NCI-H460 (cell line): ENCODE results near the gene MC1R. TPM values are rescaled to one million over a fixed set of nuclear protein-coding genes. Genes with fewer than 3 reads are reported as not detected.
"Not testable (repeated sequence)": the region's sequence is repeated elsewhere in the genome, so short reads cannot be mapped to it uniquely, and the experiment has no call there.

Experiments used
- DNase-seq: peaks from one replicate; pipeline ENCODE4 v3.0.0-alpha.2; 2016; ENCODE audit warnings: low read depth; ENCODE audit errors: extremely low read depth
- total RNA-seq: library from RNA; depleted of rRNA; stranded (reverse); fragments of >200 nt; shearing (Covaris generic); gene quantifications from 2 replicates; pipeline ENCODE4 v1.2.3, GENCODE V29; 2014

The MC1R gene
- total RNA-seq, 1 experiment from 2014 or later = 9.4 TPM

- no peak for DNase-seq
These were observed 5.0 kb upstream of the MC1R start for GRCh38 chr16:89913408-89914387.

GRCh38 chr16:89914642-89915285 is 3.9 kb upstream of the MC1R start:
- DNase-seq = not testable (repeated sequence)

DNA sequence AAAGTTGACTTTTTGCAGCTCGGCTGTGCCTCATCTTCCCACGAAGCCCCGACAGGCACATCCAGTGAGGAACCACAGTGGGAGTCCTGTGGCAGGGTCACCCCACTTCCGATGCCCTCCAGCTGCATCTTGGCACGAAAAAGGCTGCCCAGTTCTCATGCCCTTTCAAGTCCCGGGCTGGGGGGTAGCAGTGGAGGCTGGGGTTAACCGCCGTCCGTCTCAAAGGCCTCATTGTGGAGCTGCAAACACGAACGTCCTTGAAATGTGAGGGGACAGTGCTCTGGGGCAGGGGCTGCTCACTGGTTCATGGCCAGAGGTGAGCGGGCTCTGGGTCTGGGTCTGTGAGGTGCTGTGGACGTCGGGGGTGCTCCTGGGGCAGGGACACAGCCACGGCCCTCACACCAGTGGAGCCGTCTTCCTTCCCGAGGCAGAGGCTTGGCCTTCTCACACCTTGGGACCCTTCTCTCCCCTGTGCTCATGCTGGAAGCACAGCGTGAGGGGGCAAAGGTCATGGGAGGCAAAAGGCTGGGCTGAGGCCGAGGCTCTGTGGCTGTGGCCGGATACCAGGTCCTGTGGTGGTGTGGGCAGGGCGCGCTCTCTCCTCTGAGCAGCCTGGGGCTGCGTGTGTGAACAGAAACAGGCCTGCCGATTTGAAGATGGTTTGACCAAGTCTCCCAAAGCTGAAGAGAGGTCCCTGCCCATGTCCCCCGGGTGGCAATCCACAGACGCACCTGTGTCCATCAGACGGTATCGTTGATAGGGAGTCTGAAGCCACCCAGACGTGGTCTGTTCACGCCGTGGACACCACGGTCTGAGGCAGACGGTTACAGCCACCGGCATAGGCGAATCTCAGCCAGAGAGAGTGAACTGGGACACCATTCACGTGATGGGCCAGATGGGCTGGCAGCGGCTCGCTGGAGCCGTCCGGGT is 3.1 kb upstream of the MC1R start:
- no peak for DNase-seq

GRCh38 chr16:89917773-89918452 is 749 bp upstream of the MC1R start:
- peak; percentile 85 for DNase-seq

- DNase-seq = no peak
These were observed 1.1 kb downstream of the MC1R start for GRCh38 chr16:89919535-89920406.

DNA sequence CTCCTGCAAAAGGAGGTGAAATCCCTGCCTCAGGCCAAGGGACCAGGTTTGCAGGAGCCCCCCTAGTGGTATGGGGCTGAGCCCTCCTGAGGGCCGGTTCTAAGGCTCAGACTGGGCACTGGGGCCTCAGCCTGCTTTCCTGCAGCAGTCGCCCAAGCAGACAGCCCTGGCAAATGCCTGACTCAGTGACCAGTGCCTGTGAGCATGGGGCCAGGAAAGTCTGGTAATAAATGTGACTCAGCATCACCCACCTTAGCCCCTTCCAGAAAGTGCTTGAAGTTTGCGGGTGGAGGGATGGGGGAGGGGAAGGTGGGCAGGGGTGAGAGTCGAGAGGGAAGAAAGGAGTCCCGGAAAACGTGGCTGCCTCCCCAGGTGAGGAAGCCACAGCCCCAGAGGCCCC is 2.1 kb downstream of the MC1R start:
- DNase-seq = no peak

- no peak for DNase-seq
These were observed 2.6 kb downstream of the MC1R start for GRCh38 chr16:89921131-89921701.

GRCh38 chr16:89921702-89922476 is 3.2 kb downstream of the MC1R start:
- DNase-seq = peak; percentile 88

GRCh38 chr16:89922477-89922883 is 3.8 kb downstream of the MC1R start:
- peak; percentile 89 for DNase-seq

DNA sequence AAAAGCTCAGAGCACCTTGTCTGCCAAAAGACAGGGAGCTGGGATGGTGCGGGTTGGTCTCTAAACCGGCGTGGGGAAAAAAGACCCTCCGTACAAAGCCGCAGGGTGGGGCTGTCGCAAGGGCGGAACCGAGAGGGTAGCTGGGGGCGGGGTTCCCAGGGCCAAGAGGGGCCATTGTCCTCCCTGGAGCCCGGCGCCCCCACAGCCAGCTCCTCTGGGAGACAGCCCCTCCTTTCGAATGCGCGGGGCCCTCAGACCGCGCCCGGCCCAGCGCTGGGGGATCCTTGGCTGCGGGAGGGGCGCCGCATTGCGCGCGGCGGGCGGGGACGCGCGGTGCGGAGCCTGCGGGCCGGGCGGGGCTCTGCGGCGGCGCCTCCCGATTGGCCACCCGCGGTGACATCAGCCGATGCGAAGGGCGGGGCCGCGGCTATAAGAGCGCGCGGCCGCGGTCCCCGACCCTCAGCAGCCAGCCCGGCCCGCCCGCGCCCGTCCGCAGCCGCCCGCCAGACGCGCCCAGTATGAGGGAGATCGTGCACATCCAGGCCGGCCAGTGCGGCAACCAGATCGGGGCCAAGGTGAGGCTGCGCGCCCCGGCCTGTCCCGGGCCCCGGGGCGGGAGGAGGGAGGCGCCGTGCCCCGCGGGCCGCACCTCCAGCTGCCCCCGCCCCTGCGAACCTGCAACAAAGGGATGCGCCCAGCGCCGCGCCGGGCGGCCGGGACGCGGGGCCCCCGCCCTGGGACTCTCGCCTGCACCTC is 4.4 kb downstream of the MC1R start, which contains the start of gene TUBB3:
TSS of gene TUBB3 (plus strand) at position 459 of the 756 bp plus-strand sequence. CDS start at position 519, 60 bp downstream.
- peak; percentile 78 for DNase-seq

DNA sequence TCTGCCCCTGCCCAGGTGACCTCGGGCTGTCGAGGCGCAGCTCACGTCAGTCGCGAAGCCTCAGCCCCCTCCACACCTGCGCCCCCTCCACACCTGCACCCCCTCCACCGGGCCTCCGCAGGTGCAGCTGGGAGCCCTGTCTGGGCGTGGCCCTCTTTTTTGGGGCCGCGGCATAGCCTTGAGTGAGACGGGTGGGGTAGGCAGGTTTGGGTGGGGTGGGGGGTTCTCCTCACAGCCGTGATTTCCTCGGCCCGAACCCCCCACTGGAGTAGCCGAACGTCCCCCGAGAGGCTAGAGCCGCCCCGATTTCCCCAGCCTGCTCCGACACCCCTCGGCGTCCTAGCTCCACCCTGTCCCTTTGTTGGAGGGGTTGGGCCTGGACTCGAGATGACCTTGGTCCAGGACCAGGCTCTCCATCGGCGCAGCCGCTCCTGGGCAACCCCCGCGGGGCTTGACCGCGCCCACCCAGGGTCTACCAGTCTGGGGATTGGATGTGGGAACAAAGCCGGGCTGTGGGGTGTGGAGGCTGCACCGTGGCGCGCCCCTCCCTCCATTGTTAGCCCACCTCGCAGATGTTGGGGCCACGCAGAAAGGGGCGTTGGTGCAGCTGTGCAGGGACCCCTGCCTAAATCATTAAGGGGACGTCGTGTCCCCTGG is 5.1 kb downstream of the MC1R start:
- no peak for DNase-seq

DNA sequence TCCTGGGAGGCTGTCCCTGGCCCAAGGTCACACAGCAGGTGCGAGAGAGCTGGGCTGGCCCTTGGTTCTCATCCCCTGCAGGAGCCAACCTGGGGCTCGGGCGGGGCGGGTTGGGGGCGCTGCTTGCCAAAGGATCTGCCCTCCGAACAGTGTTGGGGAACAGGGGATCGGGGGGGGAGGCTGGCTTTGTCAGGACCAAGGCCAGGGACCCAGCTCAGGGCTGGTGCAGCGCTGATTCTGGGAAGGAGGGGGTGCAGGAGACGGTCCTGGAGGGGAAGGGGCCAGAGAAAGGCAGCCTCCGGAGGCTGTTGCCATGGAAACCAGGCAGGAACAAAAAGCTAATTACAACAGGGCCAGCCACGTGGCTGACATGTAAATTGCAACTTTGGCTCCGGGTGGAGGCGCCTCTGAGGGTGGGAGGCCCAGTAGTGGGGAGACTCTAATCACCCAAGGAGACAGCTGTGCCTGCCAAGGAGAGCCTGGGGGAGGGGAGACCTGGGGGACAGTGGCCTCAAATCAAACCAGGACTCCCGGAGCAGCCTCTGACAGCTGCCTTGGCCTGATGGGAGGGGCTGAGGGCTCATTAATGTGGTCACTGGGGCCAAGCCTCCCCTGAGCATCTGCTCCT is 5.7 kb downstream of the MC1R start:
- no peak for DNase-seq

- DNase-seq = no peak
These were observed 6.3 kb downstream of the MC1R start for GRCh38 chr16:89924925-89925307.

GRCh38 chr16:89925596-89926079 is 7.0 kb downstream of the MC1R start:
- DNase-seq = no peak

GRCh38 chr16:89931305-89931896 is 12.7 kb downstream of the MC1R start:
- DNase-seq = no peak

DNA sequence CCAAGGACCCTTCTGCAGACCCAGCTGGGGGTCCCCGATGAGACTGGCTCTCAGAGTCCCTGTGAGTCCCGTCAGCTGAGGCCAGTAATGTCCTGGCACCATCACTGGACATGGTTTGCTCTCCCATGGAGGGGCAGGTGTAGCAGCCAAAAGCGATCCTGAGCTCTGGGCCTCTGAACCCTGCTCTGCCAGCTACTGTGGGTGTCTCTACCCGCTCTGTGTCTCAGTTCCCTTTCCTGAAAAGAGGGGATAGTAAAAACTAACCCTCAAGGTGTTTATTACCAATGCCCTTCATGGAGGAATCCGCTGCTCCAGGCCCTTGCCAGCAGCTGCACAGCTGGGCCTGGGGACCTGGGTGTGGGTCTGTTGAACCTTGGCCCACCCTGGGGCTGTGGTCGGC is 13.3 kb downstream of the MC1R start:
- no peak for DNase-seq
